ENCODE data around the gene SMIM29. TPM values are rescaled to one million over a fixed set of nuclear protein-coding genes. Genes with fewer than 3 reads are reported as not detected.

The SMIM29 gene
- total RNA-seq, 1 experiment from 2014 or later = 25.8 TPM

DNA sequence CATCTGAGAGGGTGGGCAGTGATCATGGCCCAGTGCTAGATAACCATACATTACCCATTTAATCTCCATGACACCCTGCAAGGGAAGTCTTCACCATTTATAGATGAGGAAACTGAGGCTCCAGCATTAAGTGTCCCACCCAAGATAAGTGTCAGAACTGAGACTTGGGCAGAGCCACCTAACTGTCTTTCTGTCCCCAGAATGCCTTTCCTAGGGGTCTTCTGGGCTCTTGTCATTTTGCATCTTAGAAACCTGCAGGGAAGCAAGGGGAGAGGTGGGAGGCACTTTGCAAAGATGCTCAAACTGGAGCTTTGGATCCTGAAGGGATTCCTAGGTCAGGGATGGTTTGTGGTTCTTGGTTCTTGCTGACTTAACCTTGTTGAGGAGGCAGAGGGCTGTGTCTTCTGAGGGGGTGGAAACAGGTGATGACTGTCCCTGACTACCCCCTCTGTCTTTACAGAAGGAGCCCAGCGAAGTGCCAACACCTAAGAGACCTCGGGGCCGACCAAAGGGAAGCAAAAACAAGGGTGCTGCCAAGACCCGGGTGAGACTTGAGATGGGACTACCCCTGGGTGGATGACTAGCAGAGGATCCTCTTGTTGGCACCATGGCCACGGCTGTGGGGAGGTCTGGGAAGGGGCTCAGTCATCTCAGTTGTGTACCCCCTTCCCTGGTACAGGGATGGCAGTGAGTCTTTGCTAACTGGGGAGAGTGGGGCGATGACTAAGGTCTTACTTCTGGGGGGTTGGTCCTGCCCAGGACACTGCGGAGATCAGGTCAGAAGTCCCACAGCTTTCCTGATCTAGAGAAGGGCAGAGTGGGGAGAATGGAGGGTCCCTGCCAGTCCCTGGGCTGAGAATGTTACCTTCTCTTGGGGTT lies 6.3 kb downstream of the SMIM29 start:
- BruUV-seq (replicated peaks) = no TSS peak
- peak overlapping the region; percentile 96 for H3K27ac ChIP-seq (ENCODE audit: low read length)
- DNase-seq (peak; percentile 44), ATAC-seq (peak; percentile 1)
- TF ChIP-seq EZH2phosphoT487 (IDR thresholded peaks at IDR 0.05; ENCODE audit: borderline replicate concordance, low read length) (no peak), EZH2 (IDR thresholded peaks at IDR 0.05; ENCODE audit: low read length, unreplicated experiment) (no peak), CTCF (conservative IDR thresholded peaks at IDR 0.05; ENCODE audit: low read depth, low read length) (no peak)
- CTCF ChIA-PET = no interaction called here
- peak overlapping the region; percentile 74 for H3K9ac ChIP-seq (ENCODE audit: low read length)
- peaks cover 38% of the 10 kb centered on the region for H3F3A ChIP-seq (ENCODE audit: low read length, unreplicated experiment)
- H3K4me1 ChIP-seq (ENCODE audit: insufficient read depth, low read length) = peaks cover 89% of the 10 kb centered on the region
- no peaks in the 10 kb centered on the region for H3K27me3 ChIP-seq (ENCODE audit: low read length)
- POLR2A ChIA-PET (ENCODE audit: unreplicated experiment) = no interaction called here
- no peaks in the 10 kb centered on the region for H3K9me3 ChIP-seq (ENCODE audit: low read length)
- H3K4me3 ChIP-seq (ENCODE audit: low read length) = peak overlapping the region; percentile 94
- peaks cover 48% of the 10 kb centered on the region for H4K20me1 ChIP-seq (ENCODE audit: low read length)
- H3K79me2 ChIP-seq (ENCODE audit: low read length) = peaks cover 54% of the 10 kb centered on the region
- H3K9me2 ChIP-seq (replicated peaks; ENCODE audit: low read length) = no peaks in the 10 kb centered on the region
- intact Hi-C loops (cut with micrococcal nuclease) = no loop called here
- H3K4me2 ChIP-seq (ENCODE audit: low read length) = peak overlapping the region; percentile 99
- H2AFZ ChIP-seq (ENCODE audit: low read length) = no peak overlapping the region
- H3K36me3 ChIP-seq (ENCODE audit: low read depth, low read length) = peaks cover 57% of the 10 kb centered on the region

GRCh38 chr6:34241351-34242215 lies 7.2 kb downstream of the SMIM29 start:
- TF ChIP-seq EZH2 (IDR thresholded peaks at IDR 0.05; ENCODE audit: low read length, unreplicated experiment) (no peak), EZH2phosphoT487 (IDR thresholded peaks at IDR 0.05; ENCODE audit: borderline replicate concordance, low read length) (no peak), CTCF (conservative IDR thresholded peaks at IDR 0.05; ENCODE audit: low read depth, low read length) (no peak)
- peak overlapping the region; percentile 99 for H3K4me2 ChIP-seq (ENCODE audit: low read length)
- H3K4me3 ChIP-seq (ENCODE audit: low read length) = peak overlapping the region; percentile 94
- POLR2A ChIA-PET (ENCODE audit: unreplicated experiment) = interaction anchor here (0.5 kb wide), 1 partner anchor 824 kb away, joined by 6 read pairs; no protein-coding TSS in a partner anchor
- no peaks in the 10 kb centered on the region for H3K27me3 ChIP-seq (ENCODE audit: low read length)
- H3K9me3 ChIP-seq (ENCODE audit: low read length) = no peaks in the 10 kb centered on the region
- H3K4me1 ChIP-seq (ENCODE audit: insufficient read depth, low read length) = peaks cover 82% of the 10 kb centered on the region
- no TSS peak for BruUV-seq (replicated peaks)
- peaks cover 55% of the 10 kb centered on the region for H3K79me2 ChIP-seq (ENCODE audit: low read length)
- no peak overlapping the region for H2AFZ ChIP-seq (ENCODE audit: low read length)
- intact Hi-C loops (cut with micrococcal nuclease) = no loop called here
- ATAC-seq (no peak), DNase-seq (no peak)
- peaks cover 38% of the 10 kb centered on the region for H3F3A ChIP-seq (ENCODE audit: low read length, unreplicated experiment)
- H4K20me1 ChIP-seq (ENCODE audit: low read length) = peaks cover 48% of the 10 kb centered on the region
- CTCF ChIA-PET = no interaction called here
- peak overlapping the region; percentile 96 for H3K27ac ChIP-seq (ENCODE audit: low read length)
- peaks cover 57% of the 10 kb centered on the region for H3K36me3 ChIP-seq (ENCODE audit: low read depth, low read length)
- no peaks in the 10 kb centered on the region for H3K9me2 ChIP-seq (replicated peaks; ENCODE audit: low read length)
- no peak overlapping the region for H3K9ac ChIP-seq (ENCODE audit: low read length)
